HL-60 (cell line): ENCODE measurements around the gene CYP27C1.

ENCODE experiments used
- CTCF ChIP-seq: IDR thresholded peaks from one replicate; pipeline ENCODE4 v1.5.1; 2011; ENCODE audit warnings: low read length, control low read depth, inconsistent platforms; ENCODE audit not compliant: insufficient read depth
- POLR2AphosphoS5 ChIP-seq: IDR thresholded peaks from 2 replicates; pipeline ENCODE4 v1.6.1; 2012; ENCODE audit warnings: low read depth

GRCh38 chr2:127161176-127162136, 58.6 kb downstream of the CYP27C1 start:
- TF ChIP-seq CTCF = no peak
- TF ChIP-seq POLR2AphosphoS5 = no peak
